Liver (tissue), 9 donors: ENCODE measurements around the gene SLC25A1. TPM values are rescaled to one million over a fixed set of nuclear protein-coding genes. Genes with fewer than 3 reads are reported as not detected.

Experiments used
- DNase-seq: peaks from one replicate; pipeline ENCODE4 v3.0.0-alpha.2; 2017; ENCODE audit warnings: low spot score
- H3K27ac ChIP-seq, 2 donors: one replicate each; pipeline ENCODE4 v1.7.0; 2013; ENCODE audit warnings: inconsistent platforms in 2 of 2, low read length in 2 of 2, control low read depth in 1 of 2, low read depth in 1 of 2, mild to moderate bottlenecking in 1 of 2
- H3K27me3 ChIP-seq, 4 donors: one replicate each; pipeline versions ENCODE4 v1.6.1 to v1.7.0; 2013; ENCODE audit warnings: low read length in 3 of 4, inconsistent platforms in 1 of 4, mild to moderate bottlenecking in 1 of 4, moderate library complexity in 1 of 4; ENCODE audit not compliant: control insufficient read depth in 4 of 4, insufficient read depth in 4 of 4
- H3K36me3 ChIP-seq, 4 donors: one replicate each; pipeline versions ENCODE4 v1.6.1 to v1.7.0; 2013; ENCODE audit warnings: low read length in 3 of 4, mild to moderate bottlenecking in 3 of 4, low read depth in 1 of 4, moderate library complexity in 1 of 4; ENCODE audit not compliant: control insufficient read depth in 4 of 4, insufficient read depth in 3 of 4
- H3K4me1 ChIP-seq, 4 donors: one replicate each; pipeline versions ENCODE4 v1.6.1 to v1.7.0; 2013; ENCODE audit warnings: low read length in 3 of 4, mild to moderate bottlenecking in 3 of 4, moderate library complexity in 1 of 4; ENCODE audit not compliant: control insufficient read depth in 4 of 4, insufficient read depth in 4 of 4
- H3K4me3 ChIP-seq, 3 donors: one replicate each; pipeline versions ENCODE4 v1.6.1 to v1.7.0; 2013; ENCODE audit warnings: low read length in 3 of 3, control low read depth in 1 of 3, low read depth in 1 of 3, mild to moderate bottlenecking in 1 of 3
- H3K9ac ChIP-seq, 2 donors: one replicate each; pipeline ENCODE4 v1.7.0; 2013; ENCODE audit warnings: low read length in 2 of 2, mild to moderate bottlenecking in 2 of 2, moderate library complexity in 2 of 2, control low read depth in 1 of 2, low read depth in 1 of 2
- H3K9me3 ChIP-seq, 4 donors: one replicate each; pipeline versions ENCODE4 v1.6.1 to v1.7.0; 2013; ENCODE audit warnings: low read length in 3 of 4; ENCODE audit not compliant: control insufficient read depth in 4 of 4
- ATF3 ChIP-seq: IDR thresholded peaks from 2 replicates; pipeline ENCODE4 v1.6.1; 2016; ENCODE audit warnings: antibody characterized with exemption
- CTCF ChIP-seq: fragments of 150-350 bp; IDR thresholded peaks from 2 replicates; pipeline ENCODE4 v1.5.1; 2017; ENCODE audit warnings: improper control_type of control experiment, low read depth, low read length; ENCODE audit not compliant: missing input control
- EGR1 ChIP-seq, 2 donors: IDR thresholded peaks; 2 replicates each; pipeline ENCODE4 v1.6.1; 2016 to 2018; ENCODE audit warnings: antibody characterized with exemption in 2 of 2, low read depth in 2 of 2
- FOXA1 ChIP-seq: IDR thresholded peaks from 2 replicates; pipeline ENCODE4 v1.6.1; 2016; ENCODE audit warnings: antibody characterized with exemption
- FOXA2 ChIP-seq: IDR thresholded peaks from 2 replicates; pipeline ENCODE4 v1.6.1; 2016; ENCODE audit warnings: antibody characterized with exemption
- GABPA ChIP-seq, 2 donors: IDR thresholded peaks in 1 of 2; conservative IDR thresholded peaks in 1 of 2; 2 replicates each; pipeline ENCODE4 v1.6.1; 2016; ENCODE audit warnings: antibody characterized with exemption in 2 of 2, mild to moderate bottlenecking in 1 of 2, moderate library complexity in 1 of 2
- HNF4A ChIP-seq, 2 donors: conservative IDR thresholded peaks; 2 replicates each; pipeline ENCODE4 v1.6.1; 2016; ENCODE audit warnings: antibody characterized with exemption in 2 of 2, mild to moderate bottlenecking in 2 of 2
- HNF4G ChIP-seq: IDR thresholded peaks from 2 replicates; pipeline ENCODE4 v1.6.1; 2016; ENCODE audit warnings: antibody characterized with exemption
- JUND ChIP-seq, 2 donors: IDR thresholded peaks; 2 replicates each; pipeline ENCODE4 v1.6.1; 2016; ENCODE audit warnings: antibody characterized with exemption in 2 of 2
- MAX ChIP-seq: IDR thresholded peaks from 2 replicates; pipeline ENCODE4 v1.6.1; 2016; ENCODE audit warnings: antibody characterized with exemption
- NR2F2 ChIP-seq: IDR thresholded peaks from 2 replicates; pipeline ENCODE4 v1.6.1; 2016; ENCODE audit warnings: antibody characterized with exemption
- RAD21 ChIP-seq, 2 donors: IDR thresholded peaks; 2 replicates each; pipeline ENCODE4 v1.6.1; 2016; ENCODE audit warnings: antibody characterized with exemption in 2 of 2, mild to moderate bottlenecking in 2 of 2
- RXRA ChIP-seq, 2 donors: IDR thresholded peaks; 2 replicates each; pipeline ENCODE4 v1.6.1; 2017 to 2018; ENCODE audit warnings: antibody characterized with exemption in 2 of 2, mild to moderate bottlenecking in 1 of 2
- SP1 ChIP-seq: IDR thresholded peaks from 2 replicates; pipeline ENCODE4 v1.6.1; 2018; ENCODE audit warnings: antibody characterized with exemption, mild to moderate bottlenecking
- TAF1 ChIP-seq: conservative IDR thresholded peaks from 2 replicates; pipeline ENCODE4 v1.6.1; 2016; ENCODE audit warnings: antibody characterized with exemption, mild to moderate bottlenecking
- YY1 ChIP-seq: IDR thresholded peaks from 2 replicates; pipeline ENCODE4 v1.6.1; 2016; ENCODE audit warnings: antibody characterized with exemption, mild to moderate bottlenecking
- ZBTB33 ChIP-seq: IDR thresholded peaks from 2 replicates; pipeline ENCODE4 v1.6.1; 2016; ENCODE audit warnings: antibody characterized with exemption
- WGBS: extraction: QIAGEN DNeasy Blood & Tissue Kit; methylation state at CpG from one replicate; pipeline ENCODE4 v1.1.7; 2013; 5-methylcytosine and 5-hydroxymethylcytosine counted together
- polyA plus RNA-seq, 2 donors: library from polyadenylated mRNA; stranded (reverse) in 1 of 2; unstranded in 1 of 2; fragments of 200-250 nt in 1 of 2; fragments of >200 nt in 1 of 2; fragmentation: Nextera tagmentation in 1 of 2; extraction: Ambion mirVana in 1 of 2; gene quantifications; one replicate each; pipeline versions ENCODE4 v1.2.1 to v1.2.3, GENCODE V29; 2013 to 2015
- total RNA-seq, 2 donors: library from RNA; depleted of rRNA; stranded (reverse); fragments of >200 nt; gene quantifications; one replicate each; pipeline ENCODE4 v1.2.3, GENCODE V29; 2014
- TF ChIP-seq, protein P1 (sequence below): IDR thresholded peaks from 2 replicates; pipeline ENCODE4 v1.6.1; 2016; ENCODE audit warnings: antibody characterized with exemption, mild to moderate bottlenecking
- donor health status: healthy.
- donor health status: healthy.
- donor health status: healthy.
- donor health status: healthy.
- donor health status: healthy.

Gene SLC25A1
- total and polyA plus RNA-seq, 4 donors = 59.5 to 78.3 (median 73.9) TPM

- peaks cover 4 to 10% (median 7%) of the 10 kb centered on the region in 4 donors for H3K27me3 ChIP-seq
- peaks cover 4 to 12% (median 4%) of the 10 kb centered on the region in 4 donors for H3K4me1 ChIP-seq
- WGBS = 59% methylated on average over 10 of the region's 10 CpGs
These were observed 27.0 kb downstream of the SLC25A1 start for GRCh38 chr22:19151329-19152191.

More at GRCh38 chr22:19151329-19152191, 27.0 kb downstream of the SLC25A1 start:
- Histone ChIP-seq H3K36me3 (no peaks in the 10 kb centered on the region), H3K9me3 (no peaks in the 10 kb centered on the region), H3K4me3 (no peak overlapping the region), H3K9ac (no peak overlapping the region), H3K27ac (no peak overlapping the region)
- DNase-seq = no peak
- TF ChIP-seq YY1 = no peak
- no peak for TF ChIP-seq FOXA2
- no peak for TF ChIP-seq MAX
- TF ChIP-seq HNF4A (conservative IDR thresholded peaks at IDR 0.05) = no peak
- TF ChIP-seq FOXA1 = no peak
- no peak for TF ChIP-seq CTCF
- TF ChIP-seq RAD21 (IDR thresholded peaks at IDR 0.05) = no peak
- TF ChIP-seq ATF3 = no peak
- no peak for TF ChIP-seq EGR1 (IDR thresholded peaks at IDR 0.05; ENCODE audit: low read depth in 2 of 2)
- TF ChIP-seq GABPA (IDR thresholded peaks at IDR 0.05 in 1 of 2, conservative IDR thresholded peaks at IDR 0.05 in 1 of 2) = no peak
- no peak for TF ChIP-seq ZBTB33
- TF ChIP-seq NR2F2 = no peak
- TF ChIP-seq TAF1 = no peak
- TF ChIP-seq, protein P1, sequence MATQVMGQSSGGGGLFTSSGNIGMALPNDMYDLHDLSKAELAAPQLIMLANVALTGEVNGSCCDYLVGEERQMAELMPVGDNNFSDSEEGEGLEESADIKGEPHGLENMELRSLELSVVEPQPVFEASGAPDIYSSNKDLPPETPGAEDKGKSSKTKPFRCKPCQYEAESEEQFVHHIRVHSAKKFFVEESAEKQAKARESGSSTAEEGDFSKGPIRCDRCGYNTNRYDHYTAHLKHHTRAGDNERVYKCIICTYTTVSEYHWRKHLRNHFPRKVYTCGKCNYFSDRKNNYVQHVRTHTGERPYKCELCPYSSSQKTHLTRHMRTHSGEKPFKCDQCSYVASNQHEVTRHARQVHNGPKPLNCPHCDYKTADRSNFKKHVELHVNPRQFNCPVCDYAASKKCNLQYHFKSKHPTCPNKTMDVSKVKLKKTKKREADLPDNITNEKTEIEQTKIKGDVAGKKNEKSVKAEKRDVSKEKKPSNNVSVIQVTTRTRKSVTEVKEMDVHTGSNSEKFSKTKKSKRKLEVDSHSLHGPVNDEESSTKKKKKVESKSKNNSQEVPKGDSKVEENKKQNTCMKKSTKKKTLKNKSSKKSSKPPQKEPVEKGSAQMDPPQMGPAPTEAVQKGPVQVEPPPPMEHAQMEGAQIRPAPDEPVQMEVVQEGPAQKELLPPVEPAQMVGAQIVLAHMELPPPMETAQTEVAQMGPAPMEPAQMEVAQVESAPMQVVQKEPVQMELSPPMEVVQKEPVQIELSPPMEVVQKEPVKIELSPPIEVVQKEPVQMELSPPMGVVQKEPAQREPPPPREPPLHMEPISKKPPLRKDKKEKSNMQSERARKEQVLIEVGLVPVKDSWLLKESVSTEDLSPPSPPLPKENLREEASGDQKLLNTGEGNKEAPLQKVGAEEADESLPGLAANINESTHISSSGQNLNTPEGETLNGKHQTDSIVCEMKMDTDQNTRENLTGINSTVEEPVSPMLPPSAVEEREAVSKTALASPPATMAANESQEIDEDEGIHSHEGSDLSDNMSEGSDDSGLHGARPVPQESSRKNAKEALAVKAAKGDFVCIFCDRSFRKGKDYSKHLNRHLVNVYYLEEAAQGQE = no peak
- no peak for TF ChIP-seq RXRA (IDR thresholded peaks at IDR 0.05)
- no peak for TF ChIP-seq SP1
- no peak for TF ChIP-seq HNF4G
- no peak for TF ChIP-seq JUND (IDR thresholded peaks at IDR 0.05)
